Islet precursor cell (in vitro differentiated cells): Measurements from ENCODE around the gene HBG2.

Source experiments
- DNase-seq: peaks from one replicate; pipeline ENCODE4 v3.0.0-alpha.2; 2018

HBG2 gene

DNA sequence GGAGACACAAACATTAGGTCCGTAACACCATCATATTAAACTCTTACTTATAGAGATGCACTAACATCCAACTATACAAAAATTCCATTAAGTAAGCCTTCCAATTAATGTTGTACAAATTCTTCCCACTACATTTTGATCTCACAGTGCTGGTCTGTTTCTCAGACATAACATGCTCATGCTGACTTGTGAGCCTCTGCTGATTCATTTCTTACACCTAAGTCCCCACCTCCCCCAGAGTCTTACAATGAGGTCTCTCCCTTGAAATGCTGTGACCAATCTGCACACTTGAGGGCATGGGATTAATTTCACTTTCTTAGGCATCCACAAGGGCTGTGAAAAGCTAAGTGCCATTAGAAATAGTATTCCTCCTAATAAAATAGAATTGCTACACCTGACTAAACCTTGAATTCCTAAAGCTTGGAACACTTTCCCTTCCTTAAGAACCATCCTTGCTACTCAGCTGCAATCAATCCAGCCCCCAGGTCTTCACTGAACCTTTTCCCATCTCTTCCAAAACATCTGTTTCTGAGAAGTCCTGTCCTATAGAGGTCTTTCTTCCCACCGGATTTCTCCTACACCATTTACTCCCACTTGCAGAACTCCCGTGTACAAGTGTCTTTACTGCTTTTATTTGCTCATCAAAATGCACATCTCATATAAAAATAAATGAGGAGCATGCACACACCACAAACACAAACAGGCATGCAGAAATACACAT lies 6.9 kb downstream of the HBG2 start:
- DNase-seq, result no peak

DNA sequence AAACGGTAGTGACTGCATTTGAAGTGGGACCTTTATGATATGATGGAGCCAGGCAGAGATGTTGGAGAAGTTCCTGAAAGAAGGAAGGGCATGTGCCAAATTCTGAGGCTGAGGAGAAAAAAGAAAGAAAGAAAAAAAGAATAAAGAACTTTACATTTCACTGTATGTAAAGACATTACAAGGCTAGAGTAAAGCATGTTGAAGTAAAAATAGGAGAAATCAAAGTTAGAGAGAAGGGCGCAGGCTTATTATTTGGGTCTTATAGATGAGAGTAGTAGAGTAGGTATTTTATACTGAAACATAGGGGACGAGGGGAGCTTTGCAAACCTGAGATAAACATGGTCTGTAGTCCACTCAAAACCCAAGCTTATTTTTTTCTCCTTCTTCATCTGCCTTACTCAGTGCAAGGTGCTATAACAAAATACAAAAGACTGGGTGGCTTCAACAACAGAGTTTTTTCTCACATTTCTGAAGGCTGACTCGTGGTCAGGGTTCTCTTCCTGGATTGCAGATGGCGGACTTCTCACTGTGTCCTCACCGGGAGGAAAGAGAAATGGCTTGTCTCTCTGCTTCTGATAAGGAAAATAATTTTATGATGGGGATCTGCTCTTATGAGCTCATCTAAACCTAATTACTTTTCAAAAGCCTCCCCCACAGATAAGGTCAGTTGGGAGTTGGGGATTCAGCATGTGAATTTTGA lies 7.7 kb downstream of the HBG2 start:
- no peak for DNase-seq

DNA sequence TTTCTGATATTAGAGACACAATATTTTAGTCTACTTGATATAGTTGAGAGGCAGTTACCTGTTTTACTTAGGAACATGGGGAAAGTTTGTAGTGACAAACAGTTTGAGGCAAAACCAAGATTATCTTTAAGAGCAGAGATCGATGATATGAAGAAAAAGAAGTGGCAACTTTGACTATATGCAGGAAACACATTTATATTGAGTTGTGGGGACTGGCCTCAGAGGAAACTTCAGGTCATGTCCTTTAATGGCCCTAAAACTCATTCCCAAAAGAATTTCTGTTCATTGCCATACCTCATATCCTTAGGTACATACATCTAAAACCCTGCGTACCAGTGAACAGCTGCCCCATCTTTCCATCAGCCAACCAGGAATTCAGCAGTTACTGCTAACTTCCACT lies 9.4 kb downstream of the HBG2 start:
- no peak for DNase-seq

DNA sequence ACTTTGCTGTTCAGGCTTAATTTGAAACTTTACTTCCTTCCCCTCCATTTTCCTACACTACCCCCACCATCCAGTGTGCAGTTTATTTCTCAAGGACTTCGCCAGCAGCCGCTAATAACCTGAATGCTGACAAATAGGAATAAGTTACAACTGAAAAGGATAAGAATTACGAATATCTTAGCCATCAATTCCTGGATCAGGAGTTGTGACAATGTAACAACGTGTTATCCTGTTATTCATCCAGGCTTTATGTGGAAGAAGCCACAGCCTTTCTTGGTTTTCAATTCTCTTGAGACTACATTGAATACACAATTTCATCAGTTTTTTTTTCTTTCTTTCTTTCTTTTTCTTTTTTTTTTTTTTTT lies 10.8 kb downstream of the HBG2 start:
- DNase-seq, result no peak

DNA sequence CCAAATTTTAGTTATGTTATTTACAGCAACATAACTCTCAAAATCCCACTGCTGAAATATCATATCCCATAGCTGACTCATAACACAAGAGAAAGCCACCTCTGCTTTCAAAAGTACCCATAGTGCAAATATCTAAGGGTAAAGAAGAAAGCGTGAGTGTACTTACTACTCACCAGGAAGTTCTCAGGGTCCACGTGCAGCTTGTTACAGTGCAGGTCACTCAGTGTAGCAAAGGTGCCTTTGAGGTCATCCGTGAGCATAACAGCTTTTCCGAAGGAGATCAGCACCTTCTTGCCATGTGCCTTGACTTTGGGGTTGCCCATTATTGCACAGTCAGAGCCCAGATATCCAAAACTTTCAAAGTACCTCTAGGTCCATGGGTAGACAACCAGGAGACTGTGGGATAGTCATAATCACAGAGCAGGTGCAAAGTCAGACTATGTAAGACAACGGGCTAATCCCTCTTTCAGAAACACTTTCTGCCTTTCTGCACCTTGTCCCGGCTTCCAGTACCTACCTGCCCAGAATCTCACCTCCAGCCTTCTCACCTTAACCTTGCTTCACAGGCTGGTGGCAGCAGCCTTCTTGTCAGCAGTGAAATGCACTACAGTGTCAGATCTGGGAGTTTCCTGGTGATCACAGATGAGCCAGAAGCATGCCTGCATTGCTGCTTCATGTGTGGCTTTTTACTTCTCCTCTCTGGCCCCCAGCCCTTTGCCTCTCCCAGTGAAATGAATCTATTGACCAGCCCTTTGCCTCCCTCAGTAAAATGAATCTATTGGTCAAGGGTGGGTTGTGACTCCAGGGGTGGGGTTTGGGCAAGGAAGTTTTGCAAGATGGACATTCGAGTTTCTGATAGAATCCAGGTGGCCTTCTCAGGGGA lies 11.4 kb downstream of the HBG2 start:
- DNase-seq, result no peak

DNA sequence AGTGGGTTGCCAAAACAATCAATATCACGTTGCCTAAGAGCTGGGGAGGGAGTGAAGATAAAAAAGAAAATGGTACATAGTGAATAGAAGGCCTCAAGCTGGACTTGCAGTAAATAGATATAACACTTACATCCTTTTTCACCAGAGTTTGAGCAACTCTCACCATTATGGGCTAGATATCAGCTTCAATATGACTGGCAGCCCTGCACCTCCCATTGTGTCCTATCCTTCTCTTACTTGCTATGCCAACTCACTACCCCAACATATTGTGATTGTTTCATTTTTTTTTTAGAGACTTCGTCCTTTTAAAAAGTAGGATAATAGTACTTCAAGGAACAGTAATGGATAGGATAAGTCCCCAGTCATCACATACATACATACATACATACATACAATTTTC lies 12.4 kb downstream of the HBG2 start:
- no peak for DNase-seq

DNA sequence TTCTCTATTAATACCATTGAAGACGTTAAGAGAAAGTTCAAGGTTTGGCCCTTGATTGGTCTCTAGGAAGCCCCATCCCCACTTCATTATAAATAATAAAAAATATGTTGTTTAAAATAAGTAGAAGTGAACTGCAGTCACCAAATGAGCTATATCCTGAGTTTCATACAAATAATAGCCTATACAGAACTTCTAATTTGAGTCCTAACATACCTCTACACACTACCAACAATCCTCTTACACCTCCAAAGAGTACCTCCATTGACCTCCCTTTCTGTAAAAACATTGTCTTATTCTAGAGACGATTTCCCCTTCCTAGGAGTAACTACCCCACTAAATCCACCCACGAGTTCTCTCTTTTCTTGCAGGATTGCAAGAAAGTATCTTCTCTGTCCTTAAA lies 13.1 kb downstream of the HBG2 start:
- no peak for DNase-seq

DNA sequence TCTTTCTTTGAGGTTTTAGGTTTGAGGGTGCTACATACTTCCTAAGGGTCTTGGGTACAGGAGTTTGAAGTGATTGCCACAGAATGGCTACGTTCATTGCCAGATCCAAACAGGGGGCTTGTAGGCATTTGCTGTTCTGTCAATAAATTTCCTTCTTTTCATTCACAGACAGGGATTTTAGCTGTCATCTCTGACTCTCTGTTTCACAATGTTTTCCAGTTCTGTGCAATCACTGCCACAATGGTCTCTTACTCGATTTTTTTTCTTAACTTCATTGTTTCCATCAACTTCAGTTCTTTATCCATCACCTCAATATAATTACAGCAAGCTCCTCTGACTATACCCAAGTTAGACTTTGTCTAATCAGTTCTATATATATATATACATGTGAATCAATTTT lies 14.1 kb downstream of the HBG2 start:
- no peak for DNase-seq

DNA sequence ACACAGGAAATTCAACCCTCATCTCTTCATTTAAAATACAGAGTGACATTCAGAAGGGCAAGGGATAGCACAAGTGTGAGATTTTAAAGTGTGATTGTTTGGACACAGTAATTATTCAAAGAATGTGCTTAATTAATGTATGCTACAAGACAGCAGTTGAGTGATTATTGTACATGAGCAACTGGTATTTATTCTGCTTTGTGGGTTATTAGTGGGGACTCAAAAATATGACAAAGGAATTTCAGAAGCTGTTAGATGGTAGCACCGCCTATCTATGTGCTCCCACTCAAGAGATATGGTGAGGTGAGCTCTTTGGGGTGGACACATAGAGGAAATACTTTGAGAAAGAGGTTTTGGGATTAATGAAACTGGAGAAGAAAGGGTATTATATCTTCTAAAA lies 14.5 kb downstream of the HBG2 start:
- no peak for DNase-seq

DNA sequence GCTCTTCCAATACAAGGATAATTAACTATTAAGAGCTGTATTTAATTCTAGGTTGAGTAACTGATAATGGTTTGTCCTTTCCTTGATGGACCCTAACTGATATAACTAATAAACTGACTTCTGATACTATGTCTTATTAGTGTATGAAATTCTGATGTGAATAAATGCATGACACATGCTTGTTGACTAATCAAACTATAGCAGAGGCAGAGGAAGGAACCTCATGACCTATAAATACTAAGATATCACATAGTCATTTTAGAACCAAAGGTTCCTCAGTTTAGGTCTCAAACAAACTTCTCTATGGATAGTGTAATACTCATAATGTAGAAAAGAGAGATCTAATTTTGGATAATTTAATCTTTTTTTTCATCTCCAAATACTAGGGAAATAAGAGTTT lies 15.5 kb downstream of the HBG2 start:
- DNase-seq, result no peak

DNA sequence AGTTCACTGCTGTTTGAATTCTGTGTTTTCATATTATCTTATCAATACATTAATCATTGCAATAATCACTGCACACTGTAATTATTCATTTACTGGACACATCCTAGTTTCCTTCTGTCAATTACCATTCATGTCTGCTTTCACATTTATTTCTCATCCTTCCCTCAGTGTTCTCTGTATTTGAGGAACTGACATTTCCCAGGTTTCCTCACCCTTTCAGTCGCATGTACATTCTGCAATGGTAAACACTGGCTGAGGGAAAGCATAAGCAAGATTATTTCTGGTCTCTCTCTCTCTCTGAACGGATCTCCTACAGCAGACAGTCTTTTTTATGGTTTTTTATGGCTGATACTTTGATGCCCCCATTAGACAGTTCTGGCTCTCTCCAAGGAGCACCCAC lies 16.1 kb downstream of the HBG2 start:
- DNase-seq, result no peak

DNA sequence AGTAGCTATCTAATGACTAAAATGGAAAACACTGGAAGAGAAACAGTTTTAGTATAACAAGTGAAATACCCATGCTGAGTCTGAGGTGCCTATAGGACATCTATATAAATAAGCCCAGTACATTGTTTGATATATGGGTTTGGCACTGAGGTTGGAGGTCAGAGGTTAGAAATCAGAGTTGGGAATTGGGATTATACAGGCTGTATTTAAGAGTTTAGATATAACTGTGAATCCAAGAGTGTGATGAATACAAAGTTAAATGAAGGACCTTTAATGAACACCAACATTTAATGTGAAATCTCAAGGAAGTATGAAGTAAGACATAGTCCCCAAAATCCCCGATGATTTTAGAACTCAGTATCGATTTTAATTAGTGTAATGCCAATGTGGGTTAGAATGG lies 17.2 kb downstream of the HBG2 start:
- no peak for DNase-seq

DNA sequence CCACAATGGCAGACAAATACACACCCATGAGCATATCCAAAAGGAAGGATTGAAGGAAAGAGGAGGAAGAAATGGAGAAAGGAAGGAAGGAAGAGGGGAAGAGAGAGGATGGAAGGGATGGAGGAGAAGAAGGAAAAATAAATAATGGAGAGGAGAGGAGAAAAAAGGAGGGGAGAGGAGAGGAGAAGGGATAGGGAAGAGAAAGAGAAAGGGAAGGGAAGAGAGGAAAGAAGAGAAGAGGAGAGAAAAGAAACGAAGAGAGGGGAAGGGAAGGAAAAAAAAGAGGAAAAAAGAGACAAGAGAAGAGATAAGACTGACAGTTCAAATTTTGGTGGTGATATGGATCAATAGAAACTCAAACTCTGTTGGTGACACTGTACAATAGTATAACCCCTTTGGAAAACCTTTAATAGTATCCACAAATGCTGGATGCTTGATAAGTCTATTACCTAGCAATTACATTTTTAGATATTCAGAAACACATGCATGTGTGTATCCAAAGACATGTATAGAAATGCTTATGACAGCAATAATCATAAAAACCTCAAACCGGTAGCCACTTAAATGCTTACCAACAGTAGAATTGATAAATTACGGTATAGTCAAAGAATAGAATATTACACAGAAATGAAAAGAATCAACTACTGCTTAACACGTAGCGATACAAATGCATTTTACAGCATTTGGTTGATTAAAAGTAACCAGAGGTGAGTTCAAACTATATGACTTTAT lies 19.1 kb downstream of the HBG2 start:
- no peak for DNase-seq

DNA sequence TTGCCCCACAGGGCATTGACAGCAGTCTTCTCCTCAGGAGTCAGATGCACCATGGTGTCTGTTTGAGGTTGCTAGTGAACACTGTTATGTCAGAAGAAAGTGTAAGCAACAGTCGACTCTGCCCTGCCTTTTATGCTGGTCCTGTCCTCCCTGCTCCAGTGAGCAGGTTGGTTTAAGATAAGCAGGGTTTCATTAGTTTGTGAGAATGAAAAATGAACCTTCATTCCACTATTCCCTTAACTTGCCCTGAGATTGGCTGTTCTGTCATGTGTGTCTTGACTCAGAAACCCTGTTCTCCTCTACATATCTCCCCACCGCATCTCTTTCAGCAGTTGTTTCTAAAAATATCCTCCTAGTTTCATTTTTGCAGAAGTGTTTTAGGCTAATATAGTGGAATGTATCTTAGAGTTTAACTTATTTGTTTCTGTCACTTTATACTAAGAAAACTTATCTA lies 20.2 kb downstream of the HBG2 start, which contains the start of gene HBD:
Gene HBD, minus strand, starts transcription at position 103 of the 454 bp plus-strand sequence. Its CDS starts 50 bp downstream, at position 53.
- DNase-seq, result no peak

DNA sequence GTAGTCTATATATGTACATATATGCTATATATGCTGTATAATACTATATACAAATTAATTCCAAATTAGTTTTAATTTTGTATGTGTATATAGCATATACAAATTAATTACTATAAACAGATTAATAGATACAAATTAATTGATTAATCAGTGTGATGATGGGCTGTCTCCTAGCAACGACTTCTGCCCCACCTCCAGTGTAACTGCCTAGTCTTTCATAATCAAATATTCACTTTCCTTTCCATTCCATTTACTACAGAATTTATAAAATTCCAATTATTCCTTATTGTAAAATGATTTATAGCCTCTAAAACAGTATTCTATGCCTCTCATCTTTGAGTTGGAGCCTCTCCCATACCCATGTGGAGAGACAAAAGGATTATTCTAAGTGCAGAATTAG lies 21.3 kb downstream of the HBG2 start:
- no peak for DNase-seq

DNA sequence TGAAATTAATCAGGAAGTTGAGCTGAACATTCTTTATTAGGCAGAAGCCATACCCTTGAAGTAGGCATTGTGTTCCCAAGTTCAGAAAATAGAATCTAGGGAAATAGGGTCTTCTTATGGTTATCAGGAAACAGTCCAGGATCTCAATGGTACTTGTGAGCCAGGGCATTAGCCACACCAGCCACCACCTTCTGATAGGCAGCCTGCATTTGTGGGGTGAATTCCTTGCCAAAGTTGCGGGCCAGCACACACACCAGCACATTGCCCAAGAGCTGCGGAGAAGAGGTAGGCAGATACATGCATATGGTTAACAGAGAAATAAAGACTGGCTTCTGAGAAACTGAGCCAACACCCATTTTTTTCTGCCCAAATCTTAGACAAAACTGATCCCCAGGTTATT lies 21.8 kb downstream of the HBG2 start:
- no peak for DNase-seq

DNA sequence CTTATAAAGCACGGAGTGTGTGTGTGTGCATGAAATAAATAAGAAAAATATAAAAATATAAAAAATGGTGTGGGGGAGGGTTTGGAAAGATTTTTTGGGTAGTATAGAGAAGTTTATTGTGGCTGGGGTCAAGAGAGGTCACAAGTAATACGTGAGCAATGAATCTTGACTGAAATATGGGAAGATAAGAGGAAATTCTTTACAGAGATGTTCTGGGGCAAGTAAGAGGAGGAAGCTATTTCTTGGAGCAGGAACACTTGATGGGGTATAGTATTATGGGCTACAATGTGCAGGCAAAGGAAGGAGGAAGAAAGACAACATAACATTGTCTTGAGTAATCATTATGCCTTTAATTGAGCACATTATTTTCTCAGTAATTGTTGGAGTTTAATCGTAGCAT lies 22.4 kb downstream of the HBG2 start:
- DNase-seq, result no peak

DNA sequence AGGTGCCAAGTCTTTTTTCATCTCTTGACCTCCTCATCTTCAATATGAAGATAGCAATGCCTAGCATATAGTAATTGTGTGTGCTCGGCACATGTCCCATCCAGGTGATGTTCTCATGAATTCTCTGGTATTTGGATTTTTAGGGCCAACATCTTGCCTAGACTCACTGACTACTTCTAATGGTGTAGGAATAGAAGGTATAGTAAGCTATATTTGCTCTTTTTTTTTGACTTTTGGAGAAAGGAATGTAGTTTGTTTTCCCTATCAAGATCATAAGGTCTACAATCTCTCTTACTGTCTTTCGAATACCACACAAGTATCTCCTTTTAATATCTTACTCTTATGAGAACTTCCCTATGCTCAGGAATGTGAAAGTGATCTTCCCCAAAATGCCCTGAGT lies 23.5 kb downstream of the HBG2 start:
- no peak for DNase-seq

DNA sequence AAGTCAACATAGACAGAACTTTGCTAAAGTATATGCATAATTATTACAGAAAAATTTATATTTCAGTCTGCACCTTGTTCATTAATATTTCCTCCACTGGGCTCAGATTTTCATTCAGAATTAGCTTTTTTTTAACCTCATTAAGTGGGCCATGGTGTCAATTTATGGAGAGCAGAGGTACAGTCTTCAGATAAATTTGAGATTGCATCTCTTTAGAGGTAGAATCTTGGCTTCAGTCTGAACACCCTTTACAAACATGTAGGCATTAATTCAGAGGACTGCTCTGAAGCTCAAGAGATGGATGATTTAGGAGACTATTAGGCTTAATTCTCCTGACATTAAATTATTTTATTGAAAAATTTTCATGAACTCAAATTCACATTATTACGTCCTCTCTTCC lies 24.3 kb downstream of the HBG2 start:
- no peak for DNase-seq

DNA sequence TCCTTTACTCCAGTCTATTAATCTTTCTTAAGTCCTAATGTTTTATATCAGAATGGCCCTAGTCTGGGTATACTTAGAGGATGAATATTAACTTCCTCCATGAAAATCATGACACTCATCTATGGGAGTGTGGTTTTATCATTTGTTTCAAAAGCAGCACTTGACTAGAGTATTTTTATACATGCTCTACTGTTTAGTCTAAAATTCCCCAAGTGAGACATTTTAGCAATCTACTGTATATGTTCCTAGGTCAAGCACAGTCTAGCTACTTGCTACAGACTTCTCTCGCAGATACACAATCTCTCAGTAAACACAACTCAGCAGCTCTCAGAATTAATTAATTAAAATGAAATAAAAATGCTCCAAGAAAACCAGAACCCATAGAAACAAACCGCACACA lies 24.8 kb downstream of the HBG2 start:
- DNase-seq, result no peak

DNA sequence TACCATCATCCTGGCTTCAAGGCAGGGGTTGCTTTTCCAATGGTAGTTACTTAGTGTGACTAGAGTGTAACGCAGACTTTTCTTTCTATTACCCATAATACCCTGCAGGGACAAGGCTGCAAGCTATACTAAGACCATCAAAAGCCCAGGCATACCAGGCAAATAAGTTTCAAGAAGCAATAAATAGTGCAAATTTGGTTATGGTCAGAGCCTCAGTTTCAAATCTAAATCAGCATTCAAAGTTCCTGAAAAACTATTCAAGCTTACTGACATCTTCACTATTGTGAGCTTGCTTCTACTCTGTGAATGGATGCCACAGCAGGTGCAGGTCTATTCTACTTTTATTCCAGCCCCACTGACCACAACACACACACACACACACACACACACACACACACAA lies 25.2 kb downstream of the HBG2 start:
- no peak for DNase-seq

DNA sequence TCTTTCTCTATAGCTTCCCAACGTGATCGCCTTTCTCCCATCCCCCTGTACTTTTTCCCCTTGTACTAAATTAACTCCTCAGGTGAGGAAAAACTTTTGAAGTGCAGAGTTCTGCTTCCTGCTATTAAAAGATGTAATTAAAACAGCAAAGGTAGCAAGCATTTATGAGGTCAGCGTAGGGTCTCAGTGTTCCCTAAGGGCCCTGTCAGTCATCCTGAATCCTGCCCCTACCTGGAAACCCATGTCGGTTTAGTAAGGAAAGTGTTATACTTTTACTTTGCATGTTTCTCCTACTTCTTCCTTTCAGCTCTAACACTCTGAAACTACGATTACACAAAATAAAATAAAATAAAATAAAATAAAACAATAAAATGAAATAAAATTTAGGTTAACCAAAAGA lies 26.5 kb downstream of the HBG2 start:
- DNase-seq, result no peak

DNA sequence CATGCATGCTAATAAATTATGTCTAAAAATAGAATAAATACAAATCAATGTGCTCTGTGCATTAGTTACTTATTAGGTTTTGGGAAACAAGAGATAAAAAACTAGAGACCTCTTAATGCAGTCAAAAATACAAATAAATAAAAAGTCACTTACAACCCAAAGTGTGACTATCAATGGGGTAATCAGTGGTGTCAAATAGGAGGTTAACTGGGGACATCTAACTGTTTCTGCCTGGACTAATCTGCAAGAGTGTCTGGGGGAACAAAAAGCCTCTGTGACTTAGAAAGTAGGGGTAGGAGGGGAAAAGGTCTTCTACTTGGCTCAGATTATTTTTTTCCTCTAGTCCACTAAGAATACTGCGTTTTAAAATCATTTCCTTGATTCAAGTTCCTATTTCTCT lies 26.9 kb downstream of the HBG2 start:
- DNase-seq, result no peak
